HepG2 (cell line): ENCODE data around the gene STK17A. TPM values are rescaled to one million over a fixed set of nuclear protein-coding genes. Genes with fewer than 3 reads are reported as not detected.
A peak's percentile ranks its signal among the peaks of the same experiment; 100 is the strongest.

Experiments
- ATAC-seq: fragments of 200-7000 bp; cut with Tn5 transposase; 3 replicates; pipeline ENCODE4 v1.9.1; 2020; ENCODE audit warnings: mild to moderate bottlenecking, moderate library complexity
- BruUV-seq: library from RNA; stranded (reverse); fragments of 400-500 nt; replicated peaks from 2 replicates; lab custom pipeline; 2021; lab: Mats Ljungman, UMichigan
- CTCF ChIA-PET: fragments of 300-600 bp; formaldehyde crosslinking; extraction: SDS; loops from one replicate; lab custom pipeline; 2021; ENCODE audit warnings: low total read pairs, inconsistent platforms, low intra/inter-chr PET ratio; lab: Yijun Ruan, JAX
- POLR2A ChIA-PET: fragments of 350-600 bp; sonication (Branson Sonifier 250); formaldehyde crosslinking; loops from one replicate; lab custom pipeline; 2020; ENCODE audit warnings: antibody characterized with exemption, inconsistent platforms; lab: Yijun Ruan, JAX
- DNase-seq: peaks from one replicate; pipeline ENCODE4 v3.0.0-alpha.2; 2015; ENCODE audit warnings: low spot score
- FAIRE-seq: peaks from 3 replicates; lab custom pipeline; 2011; peaks lifted over from hg19 to GRCh38; lab: Jason Lieb, UNC
- H2AFZ ChIP-seq: one replicate; pipeline ENCODE4 v1.6.1; 2011; ENCODE audit warnings: low read length, inconsistent platforms
- H3K27ac ChIP-seq: fragments of 300-600 bp; 3 replicates; pipeline ENCODE4 v1.8.0; 2011; ENCODE audit warnings: mixed run types, mild to moderate bottlenecking, mixed read lengths, low read length, inconsistent platforms; ENCODE audit not compliant: insufficient read depth; ENCODE audit errors: extremely low read length
- H3K27me3 ChIP-seq, 2 experiments: fragments of 200-600 bp in 1 of 2; 2 replicates in 1 of 2; 3 replicates in 1 of 2; pipeline versions ENCODE4 v1.6.0 to v1.8.0; 2011; ENCODE audit warnings: low read length in 2 of 2, mild to moderate bottlenecking in 2 of 2, moderate library complexity in 2 of 2, inconsistent platforms in 1 of 2; ENCODE audit not compliant: insufficient read depth in 2 of 2, control insufficient read depth in 1 of 2
- H3K36me3 ChIP-seq, 2 experiments: fragments of 200-600 bp in 1 of 2; replicated peaks in 1 of 2; 2 replicates in 1 of 2; 3 replicates in 1 of 2; pipeline versions ENCODE4 v1.5.1 to v1.8.0; 2011; ENCODE audit warnings: low read length in 2 of 2, inconsistent platforms in 1 of 2; ENCODE audit not compliant: insufficient read depth in 2 of 2, control insufficient read depth in 1 of 2
- H3K4me1 ChIP-seq: 2 replicates; pipeline ENCODE4 v1.5.1; 2012; ENCODE audit warnings: low read length, inconsistent platforms; ENCODE audit not compliant: insufficient read depth
- H3K4me2 ChIP-seq: 2 replicates; pipeline ENCODE4 v1.6.0; 2011; ENCODE audit warnings: low read depth, low read length, inconsistent platforms
- H3K4me3 ChIP-seq, 3 experiments: fragments of 200-600 bp in 1 of 3; sonication (generic), shearing (Covaris generic) in 1 of 3; replicated peaks in 1 of 3; 2 replicates each; pipeline ENCODE4 v1.5.1; 2011 to 2016; ENCODE audit warnings: low read length in 3 of 3, inconsistent platforms in 2 of 3, low read depth in 2 of 3, mild to moderate bottlenecking in 2 of 3, control low read depth in 1 of 3, mixed read lengths in 1 of 3; ENCODE audit not compliant: insufficient read depth in 1 of 3
- H3K79me2 ChIP-seq: one replicate; pipeline ENCODE4 v1.6.1; 2011; ENCODE audit warnings: low read length, inconsistent platforms; ENCODE audit not compliant: insufficient read depth
- H3K9ac ChIP-seq: 2 replicates; pipeline ENCODE4 v1.6.0; 2011; ENCODE audit warnings: mild to moderate bottlenecking, low read depth, low read length, inconsistent platforms; ENCODE audit not compliant: insufficient read depth
- H3K9me3 ChIP-seq: 2 replicates; pipeline ENCODE4 v1.5.1; 2012; ENCODE audit warnings: mild to moderate bottlenecking, low read length
- H4K20me1 ChIP-seq: 2 replicates; pipeline ENCODE4 v1.6.0; 2011; ENCODE audit warnings: inconsistent platforms, mild to moderate bottlenecking, low read length, moderate library complexity; ENCODE audit not compliant: insufficient read depth
- BCL3 ChIP-seq: sonication (generic); formaldehyde crosslinking; IDR thresholded peaks from 2 replicates; pipeline ENCODE4 v1.5.1; 2020; ENCODE audit warnings: mild to moderate bottlenecking, missing genetic modification reagents, moderate library complexity
- CREB1 ChIP-seq, 2 experiments: fragments of 450-650 bp in 1 of 2; IDR thresholded peaks; 2 replicates each; pipeline ENCODE4 v1.6.1; 2016 to 2017; ENCODE audit warnings: control low read depth in 1 of 2, mild to moderate bottlenecking in 1 of 2, missing compliant biosample characterization in 1 of 2, missing genetic modification characterization in 1 of 2
- ELF3 ChIP-seq: IDR thresholded peaks from 2 replicates; pipeline ENCODE4 v1.6.1; 2016; ENCODE audit warnings: missing genetic modification reagents, missing compliant biosample characterization
- HBP1 ChIP-seq: IDR thresholded peaks from 2 replicates; pipeline ENCODE4 v1.6.1; 2016; ENCODE audit warnings: low read depth, control low read depth
- HNRNPK ChIP-seq: fragments of 200-400 bp; formaldehyde crosslinking; IDR thresholded peaks from 2 replicates; pipeline ENCODE4 v1.6.1; 2018; ENCODE audit warnings: low read length, low read depth, moderate library complexity, mild to moderate bottlenecking; ENCODE audit not compliant: poor library complexity, severe bottlenecking
- HOMEZ ChIP-seq: IDR thresholded peaks from 2 replicates; pipeline ENCODE4 v1.6.1; 2016; ENCODE audit warnings: low read depth
- KDM4B ChIP-seq: sonication (generic); formaldehyde crosslinking; IDR thresholded peaks from 2 replicates; pipeline ENCODE4 v1.4.0; 2020; ENCODE audit warnings: missing genetic modification reagents
- KLF16 ChIP-seq, 2 experiments: sonication (generic) in 1 of 2; formaldehyde crosslinking in 1 of 2; IDR thresholded peaks; 2 replicates each; pipeline versions ENCODE4 v1.6.1 to v1.8.0; 2016 to 2023; ENCODE audit warnings: missing genetic modification reagents in 2 of 2, missing compliant biosample characterization in 1 of 2
- NAIF1 ChIP-seq: sonication (generic); formaldehyde crosslinking; IDR thresholded peaks from 2 replicates; pipeline ENCODE4 v1.5.0; 2020; ENCODE audit warnings: mild to moderate bottlenecking, missing genetic modification reagents, borderline replicate concordance
- NCOA1 ChIP-seq: sonication (generic); formaldehyde crosslinking; IDR thresholded peaks from 2 replicates; pipeline ENCODE4 v1.9.0; 2021; ENCODE audit warnings: missing genetic modification reagents
- SMAD9 ChIP-seq: sonication (generic); formaldehyde crosslinking; IDR thresholded peaks from 2 replicates; pipeline ENCODE4 v1.5.1; 2020; ENCODE audit warnings: mild to moderate bottlenecking, missing genetic modification reagents
- SNAPC5 ChIP-seq: sonication (generic); formaldehyde crosslinking; IDR thresholded peaks from 2 replicates; pipeline ENCODE4 v1.8.1; 2023; ENCODE audit warnings: mild to moderate bottlenecking, missing genetic modification reagents, borderline replicate concordance
- SOX5 ChIP-seq: IDR thresholded peaks from 2 replicates; pipeline ENCODE4 v1.6.1; 2016; ENCODE audit warnings: borderline replicate concordance
- YEATS2 ChIP-seq: sonication (generic); formaldehyde crosslinking; IDR thresholded peaks from 2 replicates; pipeline ENCODE4 v1.4.0; 2020; ENCODE audit warnings: missing genetic modification reagents, borderline replicate concordance
- ZKSCAN8 ChIP-seq: IDR thresholded peaks from 2 replicates; pipeline ENCODE4 v1.6.1; 2016; ENCODE audit warnings: borderline replicate concordance, missing genetic modification reagents, missing compliant biosample characterization
- ZNF253 ChIP-seq: sonication (generic); formaldehyde crosslinking; IDR thresholded peaks from 2 replicates; pipeline ENCODE4 v1.8.0; 2022; ENCODE audit warnings: mild to moderate bottlenecking, missing genetic modification reagents, borderline replicate concordance
- ZNF432 ChIP-seq: sonication (generic); formaldehyde crosslinking; IDR thresholded peaks from 2 replicates; pipeline ENCODE4 v1.5.0; 2020; ENCODE audit warnings: missing genetic modification reagents, mild to moderate bottlenecking, borderline replicate concordance
- ZNF484 ChIP-seq: sonication (generic); formaldehyde crosslinking; IDR thresholded peaks from 2 replicates; pipeline ENCODE4 v1.5.1; 2020; ENCODE audit warnings: mild to moderate bottlenecking, low read depth, missing genetic modification reagents, borderline replicate concordance
- whole genome bisulfite sequencing: methylation state at CpG from one replicate; pipeline ENCODE4 v1.1.6; 2017; ENCODE audit warnings: low lambda C conversion rate; 5-methylcytosine and 5-hydroxymethylcytosine counted together
- in situ Hi-C: cut with HindIII; loops from 2 replicates; pipeline ENCODE4 v1.10.0; 2017; ENCODE audit warnings: low pct_unique_long_range_greater_than_20kb; ENCODE audit not compliant: extremely low pct_ligation_motif_present
- intact Hi-C: fragments of 100-400 bp; cut with micrococcal nuclease; formaldehyde crosslinking; loops from one replicate; pipeline ENCODE4 v1.10.0; 2022; ENCODE audit not compliant: unreplicated experiment
- polyA plus RNA-seq, 8 experiments: library from polyadenylated mRNA; depleted of rRNA in 3 of 8; stranded (reverse) in 7 of 8; unstranded in 1 of 8; fragments of >200 nt; fragmentation: Illumina TruSeq in 4 of 8; extraction: Trizol in 4 of 8; gene quantifications; 2 replicates each; pipeline versions ENCODE4 v1.2.1 to v1.2.3, GENCODE V29; 2011 to 2016; ENCODE audit warnings: low read depth in 4 of 8, missing spikeins in 1 of 8, mixed read lengths in 1 of 8; ENCODE audit not compliant: insufficient read depth in 1 of 8
- total RNA-seq, 5 experiments: library from RNA; depleted of rRNA; stranded (reverse); fragments of >200 nt; fragmentation: Illumina TruSeq; extraction: Trizol; gene quantifications; 2 replicates each; pipeline ENCODE4 v1.2.3, GENCODE V29; 2016; ENCODE audit warnings: low read depth in 1 of 5

The STK17A gene
- total and polyA plus RNA-seq, 2 of the 13 experiments (the other 11 are each of a cell fraction or from before 2014, with no cell fraction given), result 18.6 to 24.3 TPM

GRCh38 chr7:43658718-43659548 is 76.0 kb downstream of the STK17A start:
- Histone ChIP-seq H3K27me3 (no peaks in the 10 kb centered on the region), H3K4me3 (peak overlapping the region in 1 of 3 experiments; percentile 31; a peak in 1 of 6 replicates), H4K20me1 (no peaks in the 10 kb centered on the region), H3K27ac (peak overlapping the region; percentile 94), H3K9ac (peak overlapping the region; percentile 66), H3K9me3 (no peaks in the 10 kb centered on the region), H3K4me2 (peak overlapping the region; percentile 67), H3K4me1 (peaks cover 58% of the 10 kb centered on the region), H3K36me3 (peaks cover 1 to 2% of the 10 kb centered on the region in 2 experiments; a peak in 3 of 5 replicates), H3K79me2 (peaks cover 74% of the 10 kb centered on the region), H2AFZ (no peak overlapping the region)
- in situ Hi-C loops, result no loop called here
- ATAC-seq (peak; percentile 80), DNase-seq (peak; percentile 81), FAIRE-seq (peak; percentile 18)
- ChIA-PET POLR2A (interaction anchor here (0.6 to 1.0 kb wide), 4 partner anchors 11 to 76 kb away, joined by 3 to 6 read pairs (median 4); partner anchors contain the start of gene STK17A), CTCF (no interaction called here)
- WGBS, result 78% methylated on average over 7 of the region's 7 CpGs
- BruUV-seq, result TSS peak; percentile 73
- intact Hi-C loops, result loop anchor here (2.0 to 5.0 kb wide), 3 partner anchors 16 to 33 kb away; no protein-coding TSS in a partner anchor
- TF ChIP-seq ZKSCAN8 (CRISPR knock-in tag) (peak; percentile 32; the same call in 1 of the 2 replicates), ZNF253 (CRISPR knock-in tag) (no peak), HOMEZ (CRISPR knock-in tag) (peak; percentile 10; the same call in 1 of the 2 replicates), ZNF432 (CRISPR knock-in tag) (no peak), YEATS2 (CRISPR knock-in tag) (no peak), NCOA1 (CRISPR knock-in tag) (no peak), SMAD9 (no peak), SOX5 (peak; percentile 13; the same call in 1 of the 2 replicates), KLF16 (CRISPR knock-in tag; IDR thresholded peaks at IDR 0.05) (0 out of 4 replicates have a peak, but pooled peaks of 1 of the 2 experiments have one; percentile 14), HBP1 (CRISPR knock-in tag) (no peak), KDM4B (CRISPR knock-in tag) (no peak), NAIF1 (CRISPR knock-in tag) (no peak), BCL3 (CRISPR knock-in tag) (no peak), ZNF484 (CRISPR knock-in tag) (no peak), ELF3 (CRISPR knock-in tag) (0 out of 2 replicates have a peak, but pooled peaks have one; percentile 6), CREB1 (IDR thresholded peaks at IDR 0.05) (no peak), CREB1 (CRISPR knock-in tag; IDR thresholded peaks at IDR 0.05) (0 out of 2 replicates have a peak, but pooled peaks have one; percentile 32), HNRNPK (no peak), SNAPC5 (CRISPR knock-in tag) (no peak)
